Endothelial cell (in vitro differentiated cells): ENCODE data around the gene ABCB11. TPM values are rescaled to one million over a fixed set of nuclear protein-coding genes. Genes with fewer than 3 reads are reported as not detected.

Source experiments
- DNase-seq: peaks from one replicate; pipeline ENCODE4 v3.0.0; 2021; ENCODE audit warnings: low spot score
- H3K27ac Mint-ChIP-seq: one replicate; pipeline ENCODE4 v1.8.0; 2021; ENCODE audit warnings: mixed read lengths, inconsistent platforms; ENCODE audit not compliant: unreplicated experiment
- H3K27me3 Mint-ChIP-seq: one replicate; pipeline ENCODE4 v1.8.0; 2021; ENCODE audit warnings: mild to moderate bottlenecking, moderate library complexity, mixed read lengths, inconsistent platforms; ENCODE audit not compliant: unreplicated experiment
- H3K36me3 Mint-ChIP-seq: one replicate; pipeline ENCODE4 v1.8.0; 2021; ENCODE audit warnings: mild to moderate bottlenecking, low read depth, mixed read lengths, inconsistent platforms; ENCODE audit not compliant: unreplicated experiment
- H3K4me1 Mint-ChIP-seq: one replicate; pipeline ENCODE4 v1.8.0; 2021; ENCODE audit warnings: mild to moderate bottlenecking, mixed read lengths, inconsistent platforms; ENCODE audit not compliant: unreplicated experiment
- H3K4me3 Mint-ChIP-seq: one replicate; pipeline ENCODE4 v1.8.0; 2021; ENCODE audit warnings: mild to moderate bottlenecking, mixed read lengths, inconsistent platforms; ENCODE audit not compliant: unreplicated experiment
- H3K9me3 Mint-ChIP-seq: one replicate; pipeline ENCODE4 v1.8.0; 2021; ENCODE audit warnings: mixed read lengths, inconsistent platforms; ENCODE audit not compliant: unreplicated experiment
- CTCF ChIP-seq: fragments of 200-600 bp; sonication (generic); IDR thresholded peaks from one replicate; pipeline ENCODE4 v1.5.0; 2021; ENCODE audit warnings: antibody characterized with exemption; ENCODE audit not compliant: unreplicated experiment
- total RNA-seq: library from RNA; stranded (reverse); fragmentation: NEBNext Ultra II Directional; extraction: Animal tissue kit (Norgen Biotek cat#: 25700); gene quantifications from one replicate; pipeline ENCODE4 v1.2.1, GENCODE V29; 2021; ENCODE audit not compliant: unreplicated experiment

ABCB11 gene
- total RNA-seq, 1 donor from 2014 or later = 1.9 TPM

GRCh38 chr2:169039702-169040101 lies 8.6 kb upstream of the ABCB11 start:
- DNase-seq = no peak
- H3K36me3 Mint-ChIP-seq = peaks cover 16% of the 10 kb centered on the region
- no peak overlapping the region for H3K4me3 Mint-ChIP-seq
- peaks cover 6% of the 10 kb centered on the region for H3K4me1 Mint-ChIP-seq
- H3K9me3 Mint-ChIP-seq = peaks cover 8% of the 10 kb centered on the region
- no peak overlapping the region for H3K27ac Mint-ChIP-seq
- TF ChIP-seq CTCF = no peak
- H3K27me3 Mint-ChIP-seq = no peaks in the 10 kb centered on the region

- H3K27me3 Mint-ChIP-seq = no peaks in the 10 kb centered on the region
- no peak for DNase-seq
- peaks cover 12% of the 10 kb centered on the region for H3K36me3 Mint-ChIP-seq
- H3K9me3 Mint-ChIP-seq = peaks cover 5% of the 10 kb centered on the region
- H3K4me3 Mint-ChIP-seq = no peak overlapping the region
- peaks cover 6% of the 10 kb centered on the region for H3K4me1 Mint-ChIP-seq
- no peak overlapping the region for H3K27ac Mint-ChIP-seq
- no peak for TF ChIP-seq CTCF
These were observed 7.2 kb upstream of the ABCB11 start for GRCh38 chr2:169038338-169038757.

GRCh38 chr2:169036736-169037440 lies 5.8 kb upstream of the ABCB11 start:
- no peaks in the 10 kb centered on the region for H3K9me3 Mint-ChIP-seq
- H3K4me1 Mint-ChIP-seq = peaks cover 6% of the 10 kb centered on the region
- TF ChIP-seq CTCF = no peak
- no peak overlapping the region for H3K27ac Mint-ChIP-seq
- no peaks in the 10 kb centered on the region for H3K27me3 Mint-ChIP-seq
- H3K4me3 Mint-ChIP-seq = no peak overlapping the region
- no peak for DNase-seq
- H3K36me3 Mint-ChIP-seq = peaks cover 1% of the 10 kb centered on the region

- no peak overlapping the region for H3K4me3 Mint-ChIP-seq
- no peaks in the 10 kb centered on the region for H3K36me3 Mint-ChIP-seq
- no peak overlapping the region for H3K27ac Mint-ChIP-seq
- peaks cover 6% of the 10 kb centered on the region for H3K4me1 Mint-ChIP-seq
- DNase-seq = no peak
- no peaks in the 10 kb centered on the region for H3K9me3 Mint-ChIP-seq
- TF ChIP-seq CTCF = no peak
- H3K27me3 Mint-ChIP-seq = no peaks in the 10 kb centered on the region
These were observed 4.8 kb upstream of the ABCB11 start for GRCh38 chr2:169035887-169036286.

- no peaks in the 10 kb centered on the region for H3K9me3 Mint-ChIP-seq
- H3K36me3 Mint-ChIP-seq = no peaks in the 10 kb centered on the region
- H3K27ac Mint-ChIP-seq = no peak overlapping the region
- no peaks in the 10 kb centered on the region for H3K27me3 Mint-ChIP-seq
- no peak for TF ChIP-seq CTCF
- DNase-seq = no peak
- no peak overlapping the region for H3K4me3 Mint-ChIP-seq
- H3K4me1 Mint-ChIP-seq = peaks cover 6% of the 10 kb centered on the region
These were observed 3.9 kb upstream of the ABCB11 start for GRCh38 chr2:169034984-169035544.
